OCI-LY7 (cell line): ENCODE results near the gene KCNQ1. TPM values are rescaled to one million over a fixed set of nuclear protein-coding genes. Genes with fewer than 3 reads are reported as not detected.

Experiments used
- BruUV-seq: library from RNA; stranded (reverse); fragments of 400-500 nt; replicated peaks from 2 replicates; lab custom pipeline; 2021; lab: Mats Ljungman, UMichigan
- CTCF ChIA-PET: fragments of 300-600 bp; sonication (Branson Sonifier 250); formaldehyde crosslinking; loops from one replicate; lab custom pipeline; 2022; ENCODE audit warnings: antibody characterized with exemption; ENCODE audit not compliant: unreplicated experiment; lab: Charles Lee
- POLR2A ChIA-PET: fragments of 300-600 bp; sonication (Branson Sonifier 250); formaldehyde crosslinking; loops from one replicate; lab custom pipeline; 2022; ENCODE audit warnings: antibody characterized with exemption; lab: Charles Lee
- DNase-seq: peaks from one replicate; pipeline ENCODE4 v3.0.0-alpha.2; 2015; ENCODE audit warnings: low spot score
- H2AFZ ChIP-seq: fragments of 200-600 bp; sonication (generic), shearing (Covaris generic); 2 replicates; pipeline ENCODE4 v1.6.1; 2014; ENCODE audit warnings: mild to moderate bottlenecking, antibody characterized with exemption, low read length, moderate library complexity
- H3K27ac ChIP-seq: fragments of 200-600 bp; sonication (generic); 2 replicates; pipeline ENCODE4 v1.5.1; 2014; ENCODE audit warnings: mixed run types, low read depth, mild to moderate bottlenecking, moderate library complexity, low read length, inconsistent platforms; ENCODE audit not compliant: poor library complexity, severe bottlenecking
- H3K36me3 ChIP-seq: fragments of 200-600 bp; sonication (generic); 2 replicates; pipeline ENCODE4 v1.6.1; 2014; ENCODE audit warnings: mild to moderate bottlenecking, antibody characterized with exemption, low read length, moderate library complexity, mixed read lengths; ENCODE audit not compliant: insufficient read depth
- H3K4me1 ChIP-seq: fragments of 200-600 bp; sonication (generic); 2 replicates; pipeline ENCODE4 v1.5.1; 2014; ENCODE audit warnings: mild to moderate bottlenecking, low read length; ENCODE audit not compliant: insufficient read depth, poor library complexity, severe bottlenecking
- H3K4me2 ChIP-seq: fragments of 200-600 bp; sonication (generic); 2 replicates; pipeline ENCODE4 v1.6.1; 2014; ENCODE audit warnings: mild to moderate bottlenecking, low read length
- H3K4me3 ChIP-seq: fragments of 200-600 bp; sonication (generic); 2 replicates; pipeline ENCODE4 v1.5.1; 2014; ENCODE audit warnings: mild to moderate bottlenecking, low read depth, low read length; ENCODE audit not compliant: poor library complexity, severe bottlenecking
- H3K79me2 ChIP-seq: fragments of 200-600 bp; sonication (generic); 2 replicates; pipeline ENCODE4 v1.6.1; 2016; ENCODE audit warnings: low read depth, mild to moderate bottlenecking, low read length, moderate library complexity, mixed read lengths; ENCODE audit not compliant: insufficient read depth
- H3K9me2 ChIP-seq: fragments of 200-600 bp; sonication (generic); 2 replicates; pipeline ENCODE4 v1.6.1; 2016; ENCODE audit warnings: mild to moderate bottlenecking, low read length, mixed read lengths; ENCODE audit not compliant: insufficient read depth
- H3K9me3 ChIP-seq: fragments of 200-600 bp; sonication (generic); 2 replicates; pipeline ENCODE4 v1.6.1; 2014; ENCODE audit warnings: mild to moderate bottlenecking, mixed run types, low read length, mixed read lengths
- H4K20me1 ChIP-seq: fragments of 200-600 bp; sonication (generic); 2 replicates; pipeline ENCODE4 v1.6.1; 2014; ENCODE audit warnings: mild to moderate bottlenecking, antibody characterized with exemption, low read length, moderate library complexity, mixed read lengths; ENCODE audit not compliant: insufficient read depth
- CTCF ChIP-seq: fragments of 200-600 bp; sonication (generic); conservative IDR thresholded peaks from 2 replicates; pipeline ENCODE4 v1.5.1; 2014; ENCODE audit warnings: mild to moderate bottlenecking, antibody characterized with exemption, low read length, moderate library complexity, mixed read lengths
- EZH2phosphoT487 ChIP-seq: fragments of 200-600 bp; sonication (generic); IDR thresholded peaks from 2 replicates; pipeline ENCODE4 v1.6.1; 2018; ENCODE audit warnings: low read depth, borderline replicate concordance, mild to moderate bottlenecking, mixed run types, antibody characterized with exemption, low read length, moderate library complexity, mixed read lengths
- intact Hi-C: fragments of 100-400 bp; cut with micrococcal nuclease; formaldehyde crosslinking; loops from one replicate; pipeline ENCODE4 v1.10.0; 2022; ENCODE audit not compliant: unreplicated experiment
- total RNA-seq, 2 experiments: library from RNA; depleted of rRNA in 1 of 2; stranded (reverse); fragments of >200 nt in 1 of 2; shearing (Covaris generic) in 1 of 2; gene quantifications; 2 replicates each; pipeline ENCODE4 v1.2.3, GENCODE V29; 2014 to 2022

KCNQ1 gene
- total RNA-seq, 2 experiments from 2014 or later = 0.22 to 1.3 TPM

DNA sequence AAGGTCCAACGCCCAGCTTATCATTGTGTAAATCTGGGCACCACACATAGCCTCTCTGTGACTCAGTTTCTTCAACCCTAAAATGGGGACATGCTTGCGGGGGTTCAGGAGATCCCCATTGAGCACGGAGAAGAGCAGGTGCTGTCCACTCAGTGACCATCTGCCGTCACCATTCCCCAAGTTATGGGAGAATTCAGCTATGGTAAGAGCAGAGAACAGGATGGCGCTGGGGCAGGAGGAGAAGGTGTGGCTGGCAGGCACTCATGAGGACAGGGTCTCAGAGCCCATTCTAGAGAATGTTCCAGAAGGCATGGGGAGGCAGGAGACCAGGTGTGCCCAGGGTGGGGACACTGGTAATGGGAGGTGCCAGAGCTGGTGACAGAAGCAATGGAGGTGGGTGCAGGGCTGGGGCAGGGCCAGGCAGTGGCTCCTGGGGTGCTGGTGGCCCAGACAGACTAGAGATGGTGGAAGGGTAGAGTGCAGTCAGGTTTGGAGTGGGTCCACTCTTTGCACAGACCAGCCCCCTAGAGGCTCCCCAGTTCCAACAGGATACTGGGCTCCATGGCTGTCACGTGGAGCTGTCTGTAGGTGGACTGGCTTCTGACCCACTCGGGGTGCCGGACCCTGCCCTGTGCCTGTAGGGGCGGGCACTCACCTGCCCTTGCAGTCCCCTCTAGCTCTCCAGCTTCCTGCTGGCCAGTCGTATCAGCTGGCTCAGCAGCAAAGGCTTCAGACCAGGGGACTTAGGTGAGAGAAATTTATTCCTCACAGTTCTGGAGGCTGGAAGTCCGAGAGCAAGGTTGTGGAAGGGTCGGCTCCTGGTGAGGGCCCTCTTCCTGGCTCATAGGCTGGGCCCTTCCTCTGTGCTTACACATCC lies 356.1 kb downstream of the KCNQ1 start:
- H3K79me2 ChIP-seq = no peaks in the 10 kb centered on the region
- no peak overlapping the region for H3K27ac ChIP-seq
- no peaks in the 10 kb centered on the region for H3K9me2 ChIP-seq
- H3K4me1 ChIP-seq = no peaks in the 10 kb centered on the region
- no peak overlapping the region for H2AFZ ChIP-seq
- no peak overlapping the region for H3K4me3 ChIP-seq
- ChIA-PET CTCF (no interaction called here), POLR2A (interaction anchor here (1.1 kb wide), 1 partner anchor 123 kb away, joined by 3 read pairs; no protein-coding TSS in a partner anchor)
- H3K36me3 ChIP-seq = no peaks in the 10 kb centered on the region
- TF ChIP-seq CTCF = no peak
- no TSS peak for BruUV-seq
- intact Hi-C loops = no loop called here
- no peaks in the 10 kb centered on the region for H4K20me1 ChIP-seq
- H3K4me2 ChIP-seq = no peak overlapping the region
- DNase-seq = no peak
- no peaks in the 10 kb centered on the region for H3K9me3 ChIP-seq

DNA sequence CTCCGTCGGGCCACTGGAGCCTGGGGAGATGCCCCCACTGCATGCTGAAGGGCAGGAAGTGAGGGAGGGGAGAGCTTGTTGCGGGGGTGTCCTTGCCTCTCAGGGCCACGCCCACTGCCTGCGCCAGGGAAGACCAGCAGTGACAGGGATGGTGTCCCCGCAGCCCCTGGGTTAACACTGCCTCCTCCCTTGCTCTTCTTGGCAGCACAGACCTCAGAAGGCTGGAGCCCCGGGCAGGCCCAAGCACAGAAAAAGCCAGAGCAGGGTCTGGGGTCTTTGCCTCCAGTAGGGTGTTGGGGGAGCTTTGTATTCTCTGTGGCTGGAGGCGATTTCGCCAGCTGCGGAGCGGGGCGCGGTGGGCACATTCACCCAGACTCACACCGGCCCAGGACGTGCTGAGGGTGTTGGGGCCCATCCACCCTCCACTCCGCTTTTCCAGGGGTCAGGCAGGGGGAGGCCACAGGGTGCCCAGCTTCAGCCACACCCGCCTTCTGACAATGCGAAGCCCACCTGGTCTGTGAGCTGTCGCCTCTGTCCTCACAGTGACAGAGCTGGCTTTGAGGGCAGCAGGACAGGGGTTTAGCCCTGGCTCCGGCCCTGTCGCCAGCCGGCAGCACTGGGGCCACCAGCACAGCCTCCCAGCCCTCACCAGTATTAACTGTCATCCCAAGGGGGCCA lies 357.0 kb downstream of the KCNQ1 start:
- ChIA-PET POLR2A (no interaction called here), CTCF (no interaction called here)
- no TSS peak for BruUV-seq
- intact Hi-C loops = no loop called here
- Histone ChIP-seq H2AFZ (no peak overlapping the region), H3K79me2 (no peaks in the 10 kb centered on the region), H3K4me2 (no peak overlapping the region), H3K4me1 (no peaks in the 10 kb centered on the region), H3K9me3 (no peaks in the 10 kb centered on the region), H4K20me1 (no peaks in the 10 kb centered on the region), H3K9me2 (no peaks in the 10 kb centered on the region), H3K36me3 (no peaks in the 10 kb centered on the region), H3K4me3 (no peak overlapping the region), H3K27ac (no peak overlapping the region)
- no peak for TF ChIP-seq EZH2phosphoT487
- no peak for TF ChIP-seq CTCF
- DNase-seq = no peak
